IPS-18a (cell line): ENCODE measurements around the gene SUPT5H.

ENCODE experiments used
- H3K27ac ChIP-seq: one replicate; pipeline ENCODE4 v1.5.1; 2013; ENCODE audit warnings: low read length
- H3K27me3 ChIP-seq: one replicate; pipeline ENCODE4 v1.6.1; 2013; ENCODE audit warnings: mild to moderate bottlenecking, low read length; ENCODE audit not compliant: control insufficient read depth, insufficient read depth
- H3K36me3 ChIP-seq: one replicate; pipeline ENCODE4 v1.6.1; 2013; ENCODE audit warnings: low read depth, low read length; ENCODE audit not compliant: control insufficient read depth
- H3K4me1 ChIP-seq: one replicate; pipeline ENCODE4 v1.6.1; 2013; ENCODE audit warnings: low read depth, low read length; ENCODE audit not compliant: control insufficient read depth
- H3K4me3 ChIP-seq: one replicate; pipeline ENCODE4 v1.5.1; 2013; ENCODE audit warnings: low read length
- H3K9ac ChIP-seq: one replicate; pipeline ENCODE4 v1.6.1; 2013; ENCODE audit warnings: mild to moderate bottlenecking, low read length, moderate library complexity
- H3K9me3 ChIP-seq: one replicate; pipeline ENCODE4 v1.6.1; 2013; ENCODE audit warnings: low read depth, low read length; ENCODE audit not compliant: control insufficient read depth

Gene SUPT5H

DNA sequence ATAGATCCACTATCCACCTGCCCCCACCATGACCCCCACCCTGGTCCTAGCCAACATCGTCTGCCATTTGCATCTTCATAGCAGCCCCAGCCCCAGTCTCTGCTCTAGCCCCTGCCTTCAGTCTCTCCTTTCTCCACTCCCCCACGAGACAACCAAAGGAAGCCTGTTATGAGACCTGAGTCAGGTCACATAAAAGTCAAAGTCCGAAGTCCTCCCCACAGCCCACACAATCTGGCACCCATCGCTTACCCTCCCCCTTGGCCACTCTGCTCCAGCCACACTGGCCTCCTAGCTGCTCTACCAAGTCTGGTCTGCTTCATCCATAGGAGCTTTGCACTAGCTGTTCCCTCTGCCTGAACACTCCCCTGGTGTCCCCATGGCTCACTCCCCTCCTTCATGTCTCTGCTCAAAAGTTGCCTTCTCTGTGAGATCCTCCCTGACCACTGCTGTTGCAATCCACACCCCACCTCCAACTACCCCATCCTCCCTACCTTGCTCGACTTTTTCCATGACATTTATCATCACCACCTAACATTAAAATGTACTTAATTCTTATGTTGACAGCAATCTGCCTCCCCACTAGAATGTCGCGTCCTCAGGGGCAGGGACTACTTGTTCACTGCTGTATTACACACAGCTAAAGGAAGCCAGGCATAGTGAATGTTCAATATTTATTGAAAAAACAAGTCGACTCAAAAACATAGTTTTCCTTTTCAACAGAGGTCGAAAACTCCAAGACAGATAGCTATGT is 34.1 kb upstream of the SUPT5H start:
- H3K27ac ChIP-seq, result no peak overlapping the region
- H3K4me1 ChIP-seq, result peaks cover 21% of the 10 kb centered on the region
- H3K9me3 ChIP-seq, result no peaks in the 10 kb centered on the region
- no peaks in the 10 kb centered on the region for H3K27me3 ChIP-seq
- peak overlapping the region; percentile 74 for H3K4me3 ChIP-seq
- no peak overlapping the region for H3K9ac ChIP-seq
- H3K36me3 ChIP-seq, result peaks cover 5% of the 10 kb centered on the region

DNA sequence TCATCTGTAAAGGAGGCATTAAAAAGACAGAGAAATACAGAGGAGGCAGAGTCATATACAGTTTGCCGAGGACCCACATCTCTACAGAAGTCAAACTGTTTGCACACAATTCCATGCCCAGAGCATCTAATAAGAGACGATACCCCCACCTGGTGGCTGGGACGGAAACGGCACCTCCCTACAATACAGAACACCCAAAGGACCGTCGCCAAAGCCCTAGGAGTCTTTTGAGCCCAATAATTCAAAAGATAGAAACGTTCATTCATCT is 33.6 kb upstream of the SUPT5H start:
- H3K36me3 ChIP-seq, result peaks cover 5% of the 10 kb centered on the region
- H3K27ac ChIP-seq, result no peak overlapping the region
- no peaks in the 10 kb centered on the region for H3K27me3 ChIP-seq
- H3K9me3 ChIP-seq, result no peaks in the 10 kb centered on the region
- H3K9ac ChIP-seq, result no peak overlapping the region
- H3K4me3 ChIP-seq, result peak overlapping the region; percentile 74
- peaks cover 21% of the 10 kb centered on the region for H3K4me1 ChIP-seq

- H3K4me1 ChIP-seq, result peaks cover 21% of the 10 kb centered on the region
- peak within 1 kb of the TSS; percentile 98 for H3K9ac ChIP-seq
Measured at GRCh38 chr19:39412100-39412866, 33.1 kb upstream of the SUPT5H start, which contains the start of gene PLEKHG2. Gene PLEKHG2 (plus strand): TSS chr19:39412669. CDS start chr19:39414087, 1,418 bp downstream.

GRCh38 chr19:39412867-39413271 is 32.5 kb upstream of the SUPT5H start:
- Histone ChIP-seq H3K27me3 (no peaks in the 10 kb centered on the region), H3K9ac (peak overlapping the region; percentile 98), H3K4me1 (peaks cover 21% of the 10 kb centered on the region), H3K36me3 (peaks cover 16% of the 10 kb centered on the region), H3K4me3 (peak overlapping the region; percentile 99), H3K27ac (peak overlapping the region; percentile 89), H3K9me3 (no peaks in the 10 kb centered on the region)

More at GRCh38 chr19:39412100-39412866, 33.1 kb upstream of the SUPT5H start, which contains the start of gene PLEKHG2:
- Histone ChIP-seq H3K4me3 (peak within 1 kb of the TSS; percentile 99), H3K27me3 (no peaks in the 10 kb centered on the region), H3K36me3 (peaks cover 10% of the 10 kb centered on the region), H3K9me3 (no peaks in the 10 kb centered on the region), H3K27ac (peak within 1 kb of the TSS; percentile 89)

- H3K27ac ChIP-seq, result peak overlapping the region; percentile 89
- H3K9ac ChIP-seq, result peak overlapping the region; percentile 98
- no peaks in the 10 kb centered on the region for H3K9me3 ChIP-seq
- peak overlapping the region; percentile 99 for H3K4me3 ChIP-seq
- H3K4me1 ChIP-seq, result peaks cover 21% of the 10 kb centered on the region
- peaks cover 19% of the 10 kb centered on the region for H3K36me3 ChIP-seq
- no peaks in the 10 kb centered on the region for H3K27me3 ChIP-seq
Measured at GRCh38 chr19:39413272-39413910, 32.0 kb upstream of the SUPT5H start.

- no peaks in the 10 kb centered on the region for H3K9me3 ChIP-seq
- H3K27ac ChIP-seq, result peak overlapping the region; percentile 18
- H3K27me3 ChIP-seq, result no peaks in the 10 kb centered on the region
- peaks cover 21% of the 10 kb centered on the region for H3K4me1 ChIP-seq
- peaks cover 26% of the 10 kb centered on the region for H3K36me3 ChIP-seq
- H3K9ac ChIP-seq, result peak overlapping the region; percentile 98
- H3K4me3 ChIP-seq, result peak overlapping the region; percentile 99
Measured at GRCh38 chr19:39413911-39414608, 31.3 kb upstream of the SUPT5H start.

GRCh38 chr19:39415111-39416046 is 30.0 kb upstream of the SUPT5H start:
- no peaks in the 10 kb centered on the region for H3K9me3 ChIP-seq
- no peaks in the 10 kb centered on the region for H3K27me3 ChIP-seq
- no peak overlapping the region for H3K9ac ChIP-seq
- H3K4me3 ChIP-seq, result peak overlapping the region; percentile 99
- no peak overlapping the region for H3K27ac ChIP-seq
- peaks cover 20% of the 10 kb centered on the region for H3K4me1 ChIP-seq
- H3K36me3 ChIP-seq, result peaks cover 31% of the 10 kb centered on the region

DNA sequence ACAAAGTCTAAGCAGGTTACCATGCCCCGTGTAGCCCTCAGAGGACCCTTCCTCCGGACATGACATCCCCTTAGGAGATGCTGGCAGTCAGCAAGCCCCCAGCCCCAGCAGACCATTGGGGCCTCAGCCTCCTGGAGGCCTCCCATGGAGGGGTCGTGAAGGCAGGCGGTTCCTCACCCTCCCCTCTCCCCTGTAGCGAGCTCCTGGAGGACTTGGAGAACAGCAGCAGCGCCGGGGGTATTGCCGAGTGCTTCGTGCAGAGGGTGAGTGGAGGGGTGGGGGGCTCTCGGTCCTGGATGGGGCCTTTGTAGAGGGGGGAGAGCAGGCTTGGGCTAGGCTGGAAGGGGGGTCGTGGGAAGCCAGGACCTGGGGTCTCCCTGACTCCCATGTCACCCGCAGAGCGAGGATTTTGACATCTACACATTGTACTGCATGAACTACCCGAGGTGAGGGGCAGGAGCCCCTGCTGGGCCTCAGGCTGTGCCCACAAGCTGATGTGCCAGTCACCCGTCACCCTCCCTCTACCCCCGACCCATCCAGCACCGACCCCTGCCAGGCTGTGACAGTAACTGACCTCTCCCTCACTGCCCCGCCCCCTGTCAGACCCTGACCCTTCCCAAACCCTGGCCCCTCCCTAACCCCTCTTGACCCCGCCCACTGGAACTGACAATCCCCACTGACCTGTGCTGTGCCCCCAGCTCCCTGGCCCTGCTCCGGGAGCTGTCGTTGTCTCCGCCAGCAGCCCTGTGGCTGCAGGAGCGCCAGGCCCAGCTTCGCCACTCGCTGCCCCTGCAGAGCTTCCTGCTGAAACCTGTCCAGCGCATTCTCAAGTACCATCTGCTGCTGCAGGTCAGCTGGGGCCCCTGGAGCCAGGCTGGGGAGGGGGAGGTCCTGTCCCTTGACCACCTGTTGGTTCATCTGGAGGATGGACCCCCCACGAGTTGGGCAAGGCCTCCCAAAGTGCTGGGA is 28.9 kb upstream of the SUPT5H start:
- Histone ChIP-seq H3K9me3 (no peaks in the 10 kb centered on the region), H3K36me3 (peaks cover 41% of the 10 kb centered on the region), H3K27ac (no peak overlapping the region), H3K4me1 (peaks cover 10% of the 10 kb centered on the region), H3K27me3 (no peaks in the 10 kb centered on the region), H3K9ac (no peak overlapping the region), H3K4me3 (no peak overlapping the region)

DNA sequence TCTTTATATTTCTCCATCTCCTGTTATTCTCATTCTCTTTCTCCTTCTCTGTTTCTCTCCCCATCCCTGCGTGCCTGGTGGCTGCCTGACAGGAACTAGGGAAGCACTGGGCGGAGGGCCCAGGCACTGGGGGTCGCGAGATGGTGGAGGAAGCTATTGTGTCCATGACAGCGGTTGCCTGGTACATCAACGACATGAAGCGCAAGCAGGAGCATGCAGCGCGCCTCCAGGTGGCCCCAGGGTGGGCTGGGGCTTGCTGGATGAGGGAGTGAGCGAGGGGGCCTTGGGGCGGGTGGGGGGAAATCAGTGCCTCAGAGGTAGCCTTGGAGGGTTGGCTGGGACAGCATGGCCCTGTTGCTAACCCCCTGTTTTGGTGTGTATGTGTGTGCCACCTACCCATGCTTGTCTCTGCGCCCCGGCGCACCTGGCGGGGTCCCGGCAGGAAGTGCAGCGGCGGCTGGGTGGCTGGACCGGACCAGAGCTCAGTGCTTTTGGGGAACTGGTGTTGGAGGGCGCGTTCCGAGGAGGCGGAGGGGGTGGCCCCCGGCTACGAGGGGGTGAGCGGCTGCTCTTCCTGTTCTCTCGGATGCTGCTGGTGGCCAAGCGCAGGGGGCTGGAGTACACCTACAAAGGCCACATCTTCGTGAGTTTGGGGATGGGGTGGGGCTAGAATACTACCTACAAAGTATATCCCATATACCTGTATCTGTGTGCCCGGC is 27.8 kb upstream of the SUPT5H start:
- Histone ChIP-seq H3K36me3 (peaks cover 48% of the 10 kb centered on the region), H3K27ac (no peak overlapping the region), H3K9me3 (no peaks in the 10 kb centered on the region), H3K27me3 (no peaks in the 10 kb centered on the region), H3K9ac (no peak overlapping the region), H3K4me1 (peaks cover 6% of the 10 kb centered on the region), H3K4me3 (no peak overlapping the region)
